ENCODE measurements around the gene UBE2E2. TPM values are rescaled to one million over a fixed set of nuclear protein-coding genes. Genes with fewer than 3 reads are reported as not detected.

UBE2E2 gene
- total RNA-seq, 1 donor from 2014 or later: 85.2 TPM

- no peak for TF ChIP-seq CTCF (IDR thresholded peaks at IDR 0.05)
- peaks cover 27% of the 10 kb centered on the region for H3K4me1 Mint-ChIP-seq (ENCODE audit: low read depth)
- no peak overlapping the region for H3K27ac Mint-ChIP-seq (ENCODE audit: unreplicated experiment)
- H3K36me3 Mint-ChIP-seq (ENCODE audit: low read depth): no peaks in the 10 kb centered on the region
- no peaks in the 10 kb centered on the region for H3K27me3 Mint-ChIP-seq (ENCODE audit: low read depth)
- no peak overlapping the region for H3K4me3 Mint-ChIP-seq (ENCODE audit: unreplicated experiment)
- H3K9me3 Mint-ChIP-seq (ENCODE audit: low read depth): no peaks in the 10 kb centered on the region
- no peak for DNase-seq (ENCODE audit: low spot score)
Measured at GRCh38 chr3:23440416-23441294, 237.5 kb downstream of the UBE2E2 start.

GRCh38 chr3:23442598-23443383 lies 239.7 kb downstream of the UBE2E2 start:
- DNase-seq (ENCODE audit: low spot score): no peak
- Mint-ChIP-seq H3K36me3 (ENCODE audit: low read depth) (no peaks in the 10 kb centered on the region), H3K9me3 (ENCODE audit: low read depth) (no peaks in the 10 kb centered on the region), H3K4me3 (ENCODE audit: unreplicated experiment) (no peak overlapping the region), H3K4me1 (ENCODE audit: low read depth) (peaks cover 34% of the 10 kb centered on the region), H3K27me3 (ENCODE audit: low read depth) (no peaks in the 10 kb centered on the region), H3K27ac (ENCODE audit: unreplicated experiment) (no peak overlapping the region)
- no peak for TF ChIP-seq CTCF (IDR thresholded peaks at IDR 0.05)

GRCh38 chr3:23444386-23444785 lies 241.3 kb downstream of the UBE2E2 start:
- Mint-ChIP-seq H3K36me3 (ENCODE audit: low read depth) (no peaks in the 10 kb centered on the region), H3K27ac (ENCODE audit: unreplicated experiment) (no peak overlapping the region), H3K4me1 (ENCODE audit: low read depth) (peaks cover 44% of the 10 kb centered on the region), H3K4me3 (ENCODE audit: unreplicated experiment) (no peak overlapping the region), H3K9me3 (ENCODE audit: low read depth) (no peaks in the 10 kb centered on the region), H3K27me3 (ENCODE audit: low read depth) (no peaks in the 10 kb centered on the region)
- no peak for TF ChIP-seq CTCF (IDR thresholded peaks at IDR 0.05)
- DNase-seq (ENCODE audit: low spot score): no peak

- Mint-ChIP-seq H3K27me3 (ENCODE audit: low read depth) (no peaks in the 10 kb centered on the region), H3K36me3 (ENCODE audit: low read depth) (no peaks in the 10 kb centered on the region), H3K27ac (ENCODE audit: unreplicated experiment) (no peak overlapping the region), H3K4me1 (ENCODE audit: low read depth) (peaks cover 38% of the 10 kb centered on the region), H3K9me3 (ENCODE audit: low read depth) (no peaks in the 10 kb centered on the region), H3K4me3 (ENCODE audit: unreplicated experiment) (no peak overlapping the region)
- no peak for DNase-seq (ENCODE audit: low spot score)
- no peak for TF ChIP-seq CTCF (IDR thresholded peaks at IDR 0.05)
Measured at GRCh38 chr3:23446301-23446700, 243.2 kb downstream of the UBE2E2 start.

- no peaks in the 10 kb centered on the region for H3K36me3 Mint-ChIP-seq (ENCODE audit: low read depth)
- H3K9me3 Mint-ChIP-seq (ENCODE audit: low read depth): no peaks in the 10 kb centered on the region
- peaks cover 35% of the 10 kb centered on the region for H3K4me1 Mint-ChIP-seq (ENCODE audit: low read depth)
- no peaks in the 10 kb centered on the region for H3K27me3 Mint-ChIP-seq (ENCODE audit: low read depth)
- no peak for DNase-seq (ENCODE audit: low spot score)
- no peak overlapping the region for H3K27ac Mint-ChIP-seq (ENCODE audit: unreplicated experiment)
- no peak overlapping the region for H3K4me3 Mint-ChIP-seq (ENCODE audit: unreplicated experiment)
- TF ChIP-seq CTCF (IDR thresholded peaks at IDR 0.05): no peak
Measured at GRCh38 chr3:23448998-23449537, 245.9 kb downstream of the UBE2E2 start.

Data from chondrocyte (in vitro differentiated cells).